Endothelial cell (in vitro differentiated cells): Measurements from ENCODE around the gene TM6SF1. TPM values are rescaled to one million over a fixed set of nuclear protein-coding genes. Genes with fewer than 3 reads are reported as not detected.
A peak's percentile ranks its signal among the peaks of the same experiment; 100 is the strongest.
"Not testable (repeated sequence)": the region's sequence is repeated elsewhere in the genome, so short reads cannot be mapped to it uniquely, and the experiment has no call there.

Experiments used
- DNase-seq: peaks from one replicate; pipeline ENCODE4 v3.0.0; 2021; ENCODE audit warnings: low spot score
- H3K27ac Mint-ChIP-seq: one replicate; pipeline ENCODE4 v1.8.0; 2021; ENCODE audit warnings: mixed read lengths, inconsistent platforms; ENCODE audit not compliant: unreplicated experiment
- H3K27me3 Mint-ChIP-seq: one replicate; pipeline ENCODE4 v1.8.0; 2021; ENCODE audit warnings: mild to moderate bottlenecking, moderate library complexity, mixed read lengths, inconsistent platforms; ENCODE audit not compliant: unreplicated experiment
- H3K36me3 Mint-ChIP-seq: one replicate; pipeline ENCODE4 v1.8.0; 2021; ENCODE audit warnings: mild to moderate bottlenecking, low read depth, mixed read lengths, inconsistent platforms; ENCODE audit not compliant: unreplicated experiment
- H3K4me1 Mint-ChIP-seq: one replicate; pipeline ENCODE4 v1.8.0; 2021; ENCODE audit warnings: mild to moderate bottlenecking, mixed read lengths, inconsistent platforms; ENCODE audit not compliant: unreplicated experiment
- H3K4me3 Mint-ChIP-seq: one replicate; pipeline ENCODE4 v1.8.0; 2021; ENCODE audit warnings: mild to moderate bottlenecking, mixed read lengths, inconsistent platforms; ENCODE audit not compliant: unreplicated experiment
- H3K9me3 Mint-ChIP-seq: one replicate; pipeline ENCODE4 v1.8.0; 2021; ENCODE audit warnings: mixed read lengths, inconsistent platforms; ENCODE audit not compliant: unreplicated experiment
- total RNA-seq: library from RNA; stranded (reverse); fragmentation: NEBNext Ultra II Directional; extraction: Animal tissue kit (Norgen Biotek cat#: 25700); gene quantifications from one replicate; pipeline ENCODE4 v1.2.1, GENCODE V29; 2021; ENCODE audit not compliant: unreplicated experiment
- TF ChIP-seq, protein P1 (sequence below): fragments of 200-600 bp; sonication (generic); IDR thresholded peaks from one replicate; pipeline ENCODE4 v1.5.0; 2021; ENCODE audit warnings: antibody characterized with exemption; ENCODE audit not compliant: unreplicated experiment

The TM6SF1 gene
- total RNA-seq, 1 donor from 2014 or later, result 6.0 TPM

DNA sequence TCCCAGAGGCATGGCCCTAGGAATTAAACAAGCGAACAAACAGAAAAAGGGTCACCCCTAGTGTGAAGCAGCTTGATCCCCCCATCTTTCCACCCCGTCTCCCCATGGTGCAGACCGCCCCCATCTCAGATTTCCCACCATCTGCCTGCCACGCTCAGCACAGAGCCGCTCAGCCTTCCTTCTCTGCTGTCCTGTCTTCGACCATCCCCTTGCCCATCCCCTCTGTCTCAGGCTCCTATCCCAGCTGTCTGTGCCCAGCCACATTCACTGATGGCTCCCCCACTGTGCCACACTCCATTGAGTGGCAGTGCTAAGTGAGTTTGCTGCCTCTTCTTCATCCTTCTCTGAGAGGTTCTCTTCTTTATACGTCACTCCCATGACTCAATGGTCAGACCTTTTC is 28.7 kb upstream of the TM6SF1 start:
- no peak for DNase-seq
- H3K4me3 Mint-ChIP-seq, result no peak overlapping the region
- TF ChIP-seq, protein P1, sequence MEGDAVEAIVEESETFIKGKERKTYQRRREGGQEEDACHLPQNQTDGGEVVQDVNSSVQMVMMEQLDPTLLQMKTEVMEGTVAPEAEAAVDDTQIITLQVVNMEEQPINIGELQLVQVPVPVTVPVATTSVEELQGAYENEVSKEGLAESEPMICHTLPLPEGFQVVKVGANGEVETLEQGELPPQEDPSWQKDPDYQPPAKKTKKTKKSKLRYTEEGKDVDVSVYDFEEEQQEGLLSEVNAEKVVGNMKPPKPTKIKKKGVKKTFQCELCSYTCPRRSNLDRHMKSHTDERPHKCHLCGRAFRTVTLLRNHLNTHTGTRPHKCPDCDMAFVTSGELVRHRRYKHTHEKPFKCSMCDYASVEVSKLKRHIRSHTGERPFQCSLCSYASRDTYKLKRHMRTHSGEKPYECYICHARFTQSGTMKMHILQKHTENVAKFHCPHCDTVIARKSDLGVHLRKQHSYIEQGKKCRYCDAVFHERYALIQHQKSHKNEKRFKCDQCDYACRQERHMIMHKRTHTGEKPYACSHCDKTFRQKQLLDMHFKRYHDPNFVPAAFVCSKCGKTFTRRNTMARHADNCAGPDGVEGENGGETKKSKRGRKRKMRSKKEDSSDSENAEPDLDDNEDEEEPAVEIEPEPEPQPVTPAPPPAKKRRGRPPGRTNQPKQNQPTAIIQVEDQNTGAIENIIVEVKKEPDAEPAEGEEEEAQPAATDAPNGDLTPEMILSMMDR, result no peak
- peak overlapping the region; percentile 1 for H3K27ac Mint-ChIP-seq
- H3K9me3 Mint-ChIP-seq, result no peaks in the 10 kb centered on the region
- peaks cover 1% of the 10 kb centered on the region for H3K27me3 Mint-ChIP-seq
- H3K4me1 Mint-ChIP-seq, result no peaks in the 10 kb centered on the region
- peaks cover 11% of the 10 kb centered on the region for H3K36me3 Mint-ChIP-seq

DNA sequence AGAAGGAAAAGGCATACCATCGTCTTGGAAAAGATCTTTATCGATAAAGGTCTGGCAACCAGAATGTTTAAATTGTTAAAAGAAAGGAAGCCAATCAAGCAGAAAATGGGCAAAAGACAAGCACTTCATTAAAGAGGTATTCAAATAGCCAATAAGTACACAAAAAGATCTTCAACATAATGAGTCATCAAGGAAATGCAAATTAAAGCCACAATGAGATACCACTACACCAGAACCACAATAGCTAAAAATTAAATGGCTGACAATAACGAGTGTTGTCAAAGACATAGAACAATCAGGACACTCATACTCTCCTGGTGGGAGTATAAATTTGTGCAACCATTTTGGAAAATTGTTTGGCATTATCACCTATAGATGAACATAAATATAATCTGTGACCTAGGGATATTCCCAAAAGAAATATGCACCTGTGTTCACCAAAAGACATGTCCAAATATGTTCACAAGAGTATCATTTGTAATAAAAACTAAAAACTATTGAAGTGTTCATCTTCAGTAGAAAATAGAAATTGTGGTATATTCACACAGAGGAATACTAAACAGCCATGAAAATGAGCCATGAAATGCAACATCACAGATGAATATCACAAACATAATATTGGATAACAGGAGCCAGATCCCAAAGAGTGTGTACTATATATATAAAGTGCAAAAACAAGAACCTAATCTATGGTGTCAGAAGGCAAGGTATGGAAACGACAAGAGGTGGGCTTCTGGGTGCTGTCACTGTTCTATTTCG is 26.0 kb upstream of the TM6SF1 start:
- Mint-ChIP-seq H3K4me3 (no peak overlapping the region), H3K9me3 (no peaks in the 10 kb centered on the region), H3K36me3 (no peaks in the 10 kb centered on the region), H3K27me3 (no peaks in the 10 kb centered on the region), H3K27ac (no peak overlapping the region), H3K4me1 (no peaks in the 10 kb centered on the region)
- DNase-seq, result no peak
- TF ChIP-seq, protein P1, result no peak

DNA sequence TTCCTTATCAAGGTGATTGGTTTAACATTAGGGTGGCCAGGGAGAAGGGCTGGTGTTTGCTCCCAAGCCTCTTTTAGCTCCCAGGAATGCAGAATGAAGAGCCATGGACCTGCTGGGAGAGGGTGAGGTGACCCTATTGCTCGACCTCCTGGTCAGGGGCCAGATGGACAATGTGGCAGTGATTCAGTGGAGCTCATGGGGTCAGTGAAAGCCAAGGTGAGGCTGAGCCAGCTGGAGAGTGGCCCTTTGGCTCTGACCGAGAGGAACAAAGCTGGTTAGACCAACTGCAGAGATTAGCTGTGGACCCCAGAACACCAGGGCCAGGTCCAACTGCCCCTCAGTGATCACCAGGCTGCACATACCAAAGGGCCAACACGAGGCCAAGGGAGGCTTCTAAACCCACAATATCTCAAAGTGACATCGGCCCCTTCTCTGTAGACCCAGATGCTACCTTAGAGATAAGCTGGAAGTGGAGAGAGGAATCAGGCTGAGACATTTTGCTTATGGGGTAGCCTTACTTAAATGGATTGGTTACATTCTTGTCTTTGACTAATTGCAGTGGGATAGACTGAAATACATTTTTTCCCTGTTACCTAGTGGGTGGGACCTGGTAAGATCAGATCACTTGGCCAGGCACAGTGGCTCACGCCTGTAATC is 24.6 kb upstream of the TM6SF1 start:
- no peaks in the 10 kb centered on the region for H3K36me3 Mint-ChIP-seq
- DNase-seq, result no peak
- H3K4me3 Mint-ChIP-seq, result no peak overlapping the region
- TF ChIP-seq, protein P1, result no peak
- H3K4me1 Mint-ChIP-seq, result no peaks in the 10 kb centered on the region
- no peaks in the 10 kb centered on the region for H3K9me3 Mint-ChIP-seq
- no peak overlapping the region for H3K27ac Mint-ChIP-seq
- H3K27me3 Mint-ChIP-seq, result no peaks in the 10 kb centered on the region

DNA sequence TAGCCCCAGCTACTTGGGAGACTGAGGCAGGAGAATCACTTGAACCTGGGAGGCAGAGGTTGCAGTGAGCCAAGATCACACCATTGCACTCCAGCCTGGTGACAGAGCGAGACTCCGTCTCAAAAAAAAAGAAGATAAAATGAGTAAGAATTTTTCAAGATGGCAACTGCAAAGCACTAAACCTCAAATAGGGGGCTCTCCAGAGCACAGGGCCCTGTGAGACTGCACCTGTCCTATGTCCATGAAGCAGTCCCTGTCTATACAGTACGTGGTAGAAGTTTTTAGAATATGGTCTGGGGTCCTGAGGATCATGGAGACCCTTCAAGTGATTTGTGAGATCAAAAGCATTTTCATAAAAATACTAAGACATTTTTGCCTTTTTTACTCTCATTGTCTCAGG is 22.0 kb upstream of the TM6SF1 start:
- H3K27me3 Mint-ChIP-seq, H3K27ac Mint-ChIP-seq, H3K36me3 Mint-ChIP-seq, H3K4me1 Mint-ChIP-seq, H3K9me3 Mint-ChIP-seq, DNase-seq, H3K4me3 Mint-ChIP-seq: not testable (repeated sequence)

DNA sequence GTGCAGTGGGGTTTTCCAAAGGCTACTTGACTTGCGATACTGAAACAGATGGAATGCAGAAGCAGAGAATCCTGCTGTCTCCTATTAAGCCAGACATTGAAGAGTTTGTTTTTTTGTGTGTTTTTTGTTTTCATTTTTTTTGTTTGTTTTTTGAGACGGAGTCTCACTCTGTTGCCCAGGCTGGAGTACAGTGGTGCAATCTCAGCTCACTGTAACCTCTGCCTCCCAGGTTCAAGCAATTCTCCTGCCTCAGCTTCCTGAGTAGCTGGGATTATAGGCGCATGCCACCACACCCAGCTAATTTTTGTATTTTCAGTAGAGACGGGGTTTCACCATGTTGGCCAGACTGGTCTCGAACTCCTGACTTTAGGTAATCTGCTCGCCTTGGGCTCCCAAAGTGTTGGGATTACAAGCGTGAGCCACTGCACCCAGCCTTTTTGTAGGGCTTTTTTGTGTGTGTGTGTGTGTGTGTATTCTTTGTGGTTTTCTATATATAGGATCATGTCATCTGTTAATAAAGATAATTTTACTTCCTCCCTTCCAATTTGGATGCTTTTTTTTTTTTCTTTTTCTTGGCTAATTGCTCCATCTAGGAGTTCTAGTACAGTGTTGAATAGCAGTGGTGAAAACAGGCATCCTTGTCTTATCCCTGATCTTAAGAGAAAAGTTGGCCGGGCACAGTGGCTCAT is 21.4 kb upstream of the TM6SF1 start:
- not testable (repeated sequence) for H3K27me3 Mint-ChIP-seq, H3K4me3 Mint-ChIP-seq, H3K36me3 Mint-ChIP-seq, H3K9me3 Mint-ChIP-seq, DNase-seq, H3K27ac Mint-ChIP-seq
- peaks cover 10% of the 10 kb centered on the region for H3K4me1 Mint-ChIP-seq
